Right cardiac atrium (tissue), 5 donors: ENCODE data around the gene MICALL1. TPM values are rescaled to one million over a fixed set of nuclear protein-coding genes. Genes with fewer than 3 reads are reported as not detected.
"Not testable (repeated sequence)": the region's sequence is repeated elsewhere in the genome, so short reads cannot be mapped to it uniquely, and the experiment has no call there.

Experiments
- ATAC-seq, 2 donors: fragments of 200-7000 bp; cut with Tn5 transposase; one replicate each; pipeline versions ENCODE4 v1.8.0 to v1.9.1; 2020; ENCODE audit warnings: moderate library complexity in 2 of 2, mild to moderate bottlenecking in 1 of 2
- DNase-seq, 3 donors: peaks; one replicate each; pipeline ENCODE4 v3.0.0-alpha.2; 2020
- H3K27ac ChIP-seq: one replicate; pipeline ENCODE4 v1.5.1; 2013; ENCODE audit warnings: mild to moderate bottlenecking, low read length, control low read depth, moderate library complexity
- H3K27me3 ChIP-seq: one replicate; pipeline ENCODE4 v1.6.1; 2013; ENCODE audit not compliant: control insufficient read depth, insufficient read depth
- H3K4me1 ChIP-seq: one replicate; pipeline ENCODE4 v1.6.1; 2013; ENCODE audit warnings: low read length; ENCODE audit not compliant: control insufficient read depth, insufficient read depth
- H3K4me3 ChIP-seq: one replicate; pipeline ENCODE4 v1.5.1; 2013; ENCODE audit warnings: low read length, control low read depth
- H3K9me3 ChIP-seq: one replicate; pipeline ENCODE4 v1.6.1; 2013; ENCODE audit warnings: low read length; ENCODE audit not compliant: control insufficient read depth
- WGBS: extraction: QIAGEN DNeasy Blood & Tissue Kit; methylation state at CpG from one replicate; pipeline ENCODE4 v1.1.7; 2013; 5-methylcytosine and 5-hydroxymethylcytosine counted together
- intact Hi-C, 4 donors: fragments of 100-400 bp; cut with DNase I; formaldehyde crosslinking; loops; one replicate each; pipeline versions ENCODE4 v1.11.0 to v1.14.0; 2022 to 2023
- polyA plus RNA-seq: library from polyadenylated mRNA; stranded (reverse); fragments of 200-250 nt; gene quantifications from one replicate; pipeline ENCODE4 v1.2.3, GENCODE V29; 2013
- total RNA-seq, 4 donors: library from RNA; stranded (reverse); fragmentation: NEBNext Ultra II Directional; extraction: Animal tissue kit (Norgen Biotek cat#: 25700); gene quantifications; one replicate each; pipeline ENCODE4 v1.2.1, GENCODE V29; 2021
- donor health status: healthy with polysubstance abuse.
- donor health status: DM: no; HTN: yes; CAD: no.
- donor health status: DM: no; HTN: no; CAD: no.
- donor health status: DM: no; HTN: yes; CAD: no; lungs with severe emphysema.
- donor health status: DM: yes; HTN: yes; CAD: no.

The MICALL1 gene
- total and polyA plus RNA-seq, 5 donors = 9.8 to 17.0 (median 13.2) TPM

DNA sequence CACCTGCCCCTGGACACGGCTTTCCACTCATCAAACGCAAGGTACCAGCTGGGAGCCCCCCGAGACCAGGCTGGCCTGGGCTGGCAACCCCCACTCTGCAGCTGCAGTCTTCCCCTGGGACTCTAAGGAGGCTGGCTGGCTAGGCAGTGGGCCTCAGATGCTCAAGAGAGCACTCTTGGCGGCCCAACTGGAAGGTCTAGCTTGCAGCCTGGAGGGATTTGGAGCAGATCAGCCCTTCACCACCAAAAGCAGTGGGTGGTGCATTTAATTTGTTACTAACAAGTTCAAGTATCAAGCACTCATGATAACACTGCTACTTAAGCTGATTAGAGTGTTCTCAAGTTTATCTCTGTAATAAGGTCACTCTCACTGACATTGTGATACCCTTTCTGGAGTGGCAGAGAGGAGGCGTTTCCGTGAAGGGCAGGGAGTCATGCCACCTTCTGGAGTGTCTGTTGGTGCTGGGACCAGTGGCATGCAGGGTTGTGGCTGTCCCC is 25.8 kb downstream of the MICALL1 start:
- WGBS = 79% methylated on average over 6 of the region's 6 CpGs
- Histone ChIP-seq H3K4me3 (no peak overlapping the region), H3K9me3 (no peaks in the 10 kb centered on the region), H3K27me3 (no peaks in the 10 kb centered on the region), H3K4me1 (peaks cover 10% of the 10 kb centered on the region), H3K27ac (no peak overlapping the region)
- intact Hi-C loops = loop anchor here in 2 of 4 donors (10.0 kb wide), 2 partner anchors 47 to 117 kb away; no protein-coding TSS in a partner anchor
- ATAC-seq (no peak), DNase-seq (no peak)

DNA sequence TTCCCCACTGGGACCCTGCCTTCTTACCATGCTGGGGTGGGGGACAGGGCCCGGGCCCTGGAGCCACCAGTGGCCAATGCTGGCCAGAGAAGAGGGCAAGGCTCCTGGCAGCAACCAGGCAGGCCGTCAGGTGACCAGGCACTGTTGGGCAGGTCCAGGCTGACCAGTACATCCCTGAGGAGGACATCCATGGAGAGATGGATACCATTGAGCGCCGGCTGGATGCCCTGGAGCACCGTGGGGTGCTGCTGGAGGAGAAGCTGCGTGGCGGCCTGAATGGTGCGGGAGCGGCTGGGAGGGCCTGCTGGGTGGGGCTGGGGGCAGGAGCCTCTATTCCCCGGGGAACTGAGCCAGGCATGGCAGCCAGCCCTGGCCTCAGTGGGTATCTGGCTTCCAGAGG is 26.3 kb downstream of the MICALL1 start:
- Histone ChIP-seq H3K9me3 (no peaks in the 10 kb centered on the region), H3K27me3 (no peaks in the 10 kb centered on the region), H3K4me3 (no peak overlapping the region), H3K4me1 (peaks cover 10% of the 10 kb centered on the region), H3K27ac (no peak overlapping the region)
- intact Hi-C loops = loop anchor here in 2 of 4 donors (10.0 kb wide), 2 partner anchors 48 to 118 kb away; no protein-coding TSS in a partner anchor
- no peak for ATAC-seq
- no peak for DNase-seq
- 90% methylated on average over 10 of the region's 10 CpGs for WGBS

DNA sequence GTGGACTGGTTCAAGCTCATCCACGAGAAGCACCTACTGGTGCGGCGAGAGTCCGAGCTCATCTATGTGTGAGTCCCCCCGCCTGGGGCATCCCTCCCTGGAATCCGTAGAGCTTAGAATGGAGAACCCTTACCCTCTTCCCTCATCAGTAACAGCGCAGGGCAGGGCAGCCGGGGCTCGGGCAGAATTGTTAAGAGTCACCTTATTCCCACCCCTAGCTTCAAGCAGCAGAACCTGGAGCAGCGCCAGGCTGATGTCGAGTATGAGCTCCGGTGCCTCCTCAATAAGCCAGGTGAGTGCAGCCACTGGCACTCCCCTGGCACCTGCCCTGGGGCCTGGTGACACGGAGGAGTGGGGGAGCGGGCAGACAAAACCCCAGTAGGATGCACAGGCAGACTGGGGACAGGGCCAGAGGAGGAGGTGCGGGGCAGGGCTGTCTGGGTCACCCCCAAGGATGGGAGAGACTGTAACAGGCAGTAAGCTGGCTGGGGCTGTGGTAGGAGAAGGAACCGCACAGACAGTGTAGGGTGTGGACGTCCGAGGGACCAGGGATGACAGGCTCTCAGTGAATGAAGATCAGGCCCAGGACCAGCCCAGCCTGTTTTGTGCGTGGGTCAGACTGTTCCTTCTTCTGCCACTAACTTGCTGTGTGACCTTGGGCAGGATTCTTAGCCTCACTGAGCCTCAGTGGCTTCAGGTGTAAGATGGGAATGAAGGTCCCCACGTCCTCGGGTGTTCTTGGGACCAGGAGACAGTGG is 26.9 kb downstream of the MICALL1 start:
- Histone ChIP-seq H3K4me3 (no peak overlapping the region), H3K9me3 (no peaks in the 10 kb centered on the region), H3K4me1 (peaks cover 10% of the 10 kb centered on the region), H3K27me3 (no peaks in the 10 kb centered on the region), H3K27ac (peak overlapping the region; percentile 31)
- 79% methylated on average over 21 of the region's 21 CpGs for WGBS
- ATAC-seq (peak in 1 of 2 donors; percentile 2), DNase-seq (peak in 2 of 3 donors; percentile 40 to 73)
- intact Hi-C loops = loop anchor here in 2 of 4 donors (10.0 kb wide), 2 partner anchors 48 to 118 kb away; no protein-coding TSS in a partner anchor

DNA sequence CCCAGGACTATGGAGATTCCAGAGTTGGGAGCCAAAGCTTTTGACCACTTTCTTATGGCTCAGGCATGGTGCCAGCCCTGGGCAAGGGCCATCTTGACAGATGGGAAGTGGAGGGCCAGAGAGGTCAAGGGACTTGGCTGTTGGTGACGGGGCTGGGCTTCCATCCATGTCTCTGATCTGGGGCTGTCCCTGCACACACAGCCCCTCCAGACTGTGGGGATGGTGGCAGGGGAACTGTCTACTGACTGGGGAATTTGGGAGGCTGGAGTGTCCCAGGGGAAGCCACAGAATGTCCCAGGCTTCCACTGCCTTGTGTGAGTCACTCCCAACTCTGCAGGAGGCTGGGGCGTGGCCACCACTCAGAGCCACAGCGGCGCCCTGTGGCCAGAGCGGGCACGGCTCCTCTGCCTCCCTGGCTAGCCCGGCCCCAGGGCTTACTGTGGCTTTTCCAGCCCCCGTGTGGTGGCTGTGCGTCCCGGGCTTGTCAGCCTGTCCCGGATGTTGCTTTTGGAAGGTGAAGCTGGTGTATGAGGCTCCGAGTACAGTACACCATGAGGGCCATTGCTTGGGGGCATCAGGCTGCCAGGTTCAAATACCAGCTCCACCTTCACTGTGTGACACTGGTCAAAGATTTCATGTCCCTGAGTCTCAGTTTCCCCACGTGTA is 27.7 kb downstream of the MICALL1 start:
- peak overlapping the region; percentile 58 for H3K27ac ChIP-seq
- WGBS = 4% methylated on average over 13 of the region's 13 CpGs
- no peak overlapping the region for H3K4me3 ChIP-seq
- ATAC-seq = peak; percentile 96 to 97
- intact Hi-C loops = loop anchor here in 2 of 4 donors (10.0 kb wide), 2 partner anchors 49 to 119 kb away; no protein-coding TSS in a partner anchor
- no peaks in the 10 kb centered on the region for H3K27me3 ChIP-seq
- H3K9me3 ChIP-seq = no peaks in the 10 kb centered on the region
- DNase-seq = peak; percentile 92 to 96 (median 96)
- peaks cover 10% of the 10 kb centered on the region for H3K4me1 ChIP-seq

DNA sequence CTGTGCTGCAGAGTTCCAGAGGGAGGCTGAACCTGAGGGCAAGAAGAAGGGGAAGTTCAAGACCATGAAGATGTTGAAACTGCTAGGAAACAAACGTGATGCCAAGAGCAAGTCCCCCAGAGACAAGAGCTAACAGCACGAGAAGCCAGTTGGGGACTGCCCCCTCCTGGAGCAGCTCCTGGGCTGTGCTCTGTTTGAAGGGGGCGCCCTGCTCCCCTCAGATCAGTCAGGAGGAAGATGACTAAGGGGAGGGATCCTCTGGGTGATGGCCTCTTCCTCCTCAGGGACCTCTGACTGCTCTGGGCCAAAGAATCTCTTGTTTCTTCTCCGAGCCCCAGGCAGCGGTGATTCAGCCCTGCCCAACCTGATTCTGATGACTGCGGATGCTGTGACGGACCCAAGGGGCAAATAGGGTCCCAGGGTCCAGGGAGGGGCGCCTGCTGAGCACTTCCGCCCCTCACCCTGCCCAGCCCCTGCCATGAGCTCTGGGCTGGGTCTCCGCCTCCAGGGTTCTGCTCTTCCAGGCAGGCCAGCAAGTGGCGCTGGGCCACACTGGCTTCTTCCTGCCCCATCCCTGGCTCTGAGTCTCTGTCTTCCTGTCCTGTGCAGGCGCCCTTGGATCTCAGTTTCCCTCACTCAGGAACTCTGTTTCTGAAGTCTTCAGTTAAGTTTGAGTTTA is 34.7 kb downstream of the MICALL1 start:
- intact Hi-C loops = no loop called here
- no peaks in the 10 kb centered on the region for H3K9me3 ChIP-seq
- H3K27ac ChIP-seq = no peak overlapping the region
- ATAC-seq (peak in 1 of 2 donors; percentile 46), DNase-seq (no peak)
- 68% methylated on average over 12 of the region's 12 CpGs for WGBS
- H3K27me3 ChIP-seq = no peaks in the 10 kb centered on the region
- no peaks in the 10 kb centered on the region for H3K4me1 ChIP-seq
- no peak overlapping the region for H3K4me3 ChIP-seq

DNA sequence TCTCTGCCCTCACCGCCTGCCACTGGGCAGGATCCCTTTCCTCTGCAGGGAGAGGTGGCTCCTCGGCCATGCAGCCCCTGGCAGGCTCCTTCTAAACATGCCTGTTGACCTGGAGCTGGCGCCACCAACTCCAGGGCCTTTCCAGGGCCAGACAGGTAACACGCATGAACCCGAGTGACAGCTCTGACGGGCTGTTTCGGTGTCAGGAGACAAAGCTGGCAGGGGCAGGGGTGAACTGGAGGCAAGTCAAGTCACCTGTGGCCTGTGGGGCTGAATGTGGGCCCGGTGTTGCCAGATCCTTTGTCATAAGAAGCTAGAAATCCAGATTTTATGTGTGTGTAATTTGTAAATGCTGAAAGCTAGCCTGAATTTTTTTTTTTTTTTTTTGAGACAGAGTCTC is 36.0 kb downstream of the MICALL1 start:
- no peak for ATAC-seq
- H3K27ac ChIP-seq = no peak overlapping the region
- 94% methylated on average over 8 of the region's 8 CpGs for WGBS

DNA sequence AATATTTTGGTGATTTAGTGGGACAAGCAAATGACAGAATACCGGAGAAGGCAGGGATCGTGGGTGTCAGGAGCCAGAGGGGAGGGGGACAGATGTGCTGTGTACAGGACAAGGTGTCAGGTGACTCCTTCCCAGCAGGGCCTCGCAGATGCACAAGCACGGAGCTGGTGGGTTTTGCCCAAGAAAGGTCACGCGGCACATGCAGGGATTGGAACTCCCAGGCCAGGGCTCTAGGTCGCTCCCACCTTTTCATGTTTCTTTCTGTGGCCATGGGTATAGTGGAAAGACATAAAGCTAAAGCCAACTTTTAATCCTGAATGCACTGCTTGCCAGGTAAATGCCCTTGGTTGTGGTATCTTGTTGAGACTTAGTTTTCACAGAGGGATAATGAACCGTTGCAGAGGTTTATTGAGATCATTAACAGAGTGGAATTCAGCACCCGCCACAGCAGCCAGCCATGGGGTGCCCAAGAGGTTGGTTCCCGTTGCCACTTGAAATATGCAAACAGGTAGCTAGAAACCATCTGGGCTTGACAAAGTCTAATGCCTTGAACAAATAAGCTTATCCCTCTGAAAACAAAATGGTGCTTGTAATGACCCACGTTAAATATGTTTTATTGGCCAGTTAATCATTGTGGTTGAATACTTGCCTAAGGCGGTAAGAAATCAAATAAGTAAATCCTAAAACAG is 37.2 kb downstream of the MICALL1 start:
- Histone ChIP-seq H3K9me3 (no peaks in the 10 kb centered on the region), H3K4me1 (no peaks in the 10 kb centered on the region), H3K27ac (no peak overlapping the region), H3K4me3 (no peak overlapping the region), H3K27me3 (no peaks in the 10 kb centered on the region)
- ATAC-seq = no peak
- no peak for DNase-seq
- intact Hi-C loops = no loop called here
- WGBS = 92% methylated on average over 12 of the region's 12 CpGs

More for the DNA sequence above, 36.0 kb downstream of the MICALL1 start:
- Histone ChIP-seq H3K27me3 (no peaks in the 10 kb centered on the region), H3K9me3 (no peaks in the 10 kb centered on the region), H3K4me3 (no peak overlapping the region), H3K4me1 (no peaks in the 10 kb centered on the region)
- intact Hi-C loops = no loop called here
- no peak for DNase-seq

DNA sequence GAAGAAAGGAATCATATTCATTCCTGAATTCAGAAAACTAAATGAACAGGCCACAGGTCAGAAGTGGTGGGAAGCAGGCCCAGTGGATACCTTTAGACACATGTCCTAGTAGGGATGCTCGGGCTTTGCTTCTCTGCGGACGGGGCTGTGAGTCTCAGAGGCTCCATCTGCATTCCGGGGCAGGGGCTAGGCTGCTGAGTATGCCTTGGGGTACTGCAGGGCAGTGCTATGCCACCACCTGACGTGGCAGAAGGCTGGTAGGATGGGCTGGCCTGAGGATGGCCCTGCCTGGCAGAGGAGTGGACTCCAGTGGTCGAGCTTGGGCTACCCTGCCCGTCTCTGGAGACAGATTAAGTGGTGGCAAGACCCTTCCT is 37.7 kb downstream of the MICALL1 start:
- intact Hi-C loops = no loop called here
- no peaks in the 10 kb centered on the region for H3K4me1 ChIP-seq
- no peaks in the 10 kb centered on the region for H3K27me3 ChIP-seq
- peak in 1 of 2 donors; percentile 17 for ATAC-seq
- H3K27ac ChIP-seq = no peak overlapping the region
- no peaks in the 10 kb centered on the region for H3K9me3 ChIP-seq
- no peak overlapping the region for H3K4me3 ChIP-seq
- 94% methylated on average over 7 of the region's 7 CpGs for WGBS
- no peak for DNase-seq

DNA sequence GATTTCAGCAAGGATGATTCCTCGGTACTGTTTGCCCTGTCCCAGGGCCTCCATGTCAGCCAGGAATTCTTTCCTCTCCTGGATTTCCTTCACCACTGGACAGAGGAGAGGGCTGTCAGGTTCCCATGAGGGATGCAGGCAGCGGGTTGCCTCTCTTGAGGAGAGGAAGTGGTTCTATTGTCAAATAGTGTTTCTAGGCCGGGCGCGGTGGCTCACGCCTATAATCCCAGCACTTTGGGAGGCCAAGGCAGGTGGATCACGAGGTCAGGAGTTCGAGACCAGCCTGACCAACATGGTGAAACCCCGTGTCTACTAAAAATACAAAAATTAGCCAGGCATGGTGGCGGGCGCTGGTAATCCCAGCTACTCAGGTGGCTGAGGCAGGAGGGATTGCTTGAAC is 38.3 kb downstream of the MICALL1 start:
- ATAC-seq, intact Hi-C loops, H3K4me3 ChIP-seq, H3K27me3 ChIP-seq, H3K27ac ChIP-seq, DNase-seq, H3K9me3 ChIP-seq, H3K4me1 ChIP-seq: not testable (repeated sequence)
- WGBS = 87% methylated on average over 11 of the region's 11 CpGs

DNA sequence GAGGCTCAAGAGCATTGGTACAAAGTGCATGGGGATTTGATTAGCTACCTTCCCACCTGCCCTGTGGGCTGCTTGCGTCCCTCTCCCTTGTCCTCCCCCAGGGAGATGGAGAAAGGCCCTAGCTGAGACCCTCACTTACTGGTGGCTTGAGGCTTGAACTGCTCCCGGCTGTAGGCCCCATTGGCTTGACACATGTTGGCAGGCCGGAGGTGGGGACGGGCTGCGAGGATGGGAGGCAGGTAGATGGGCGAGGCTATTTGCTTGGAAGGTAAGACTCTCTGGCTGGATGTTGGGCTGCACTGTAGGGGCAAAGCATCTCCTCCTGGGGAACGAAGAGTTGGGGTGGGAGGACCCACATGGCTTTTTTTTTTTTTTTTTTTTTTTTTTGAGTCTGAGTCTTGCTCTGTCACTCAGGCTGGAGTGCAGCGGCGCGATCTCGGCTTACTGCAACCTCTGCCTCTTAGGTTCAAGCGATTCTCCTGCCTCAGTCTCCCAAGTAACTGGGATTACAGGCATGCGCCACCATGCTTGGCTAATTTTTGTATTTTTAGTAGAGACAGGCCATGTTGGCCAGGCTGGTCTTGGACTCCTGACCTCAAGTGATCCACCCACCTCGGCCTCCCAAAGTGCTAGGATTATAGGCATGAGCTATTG is 41.2 kb downstream of the MICALL1 start:
- H3K4me3 ChIP-seq, H3K27me3 ChIP-seq, H3K9me3 ChIP-seq, H3K27ac ChIP-seq, intact Hi-C loops, ATAC-seq, DNase-seq, H3K4me1 ChIP-seq: not testable (repeated sequence)
- 94% methylated on average over 14 of the region's 14 CpGs for WGBS
